B cell (primary cell): ENCODE results near the gene VAV3. TPM values are rescaled to one million over a fixed set of nuclear protein-coding genes. Genes with fewer than 3 reads are reported as not detected.

ENCODE experiments used
- ATAC-seq: fragments of 200-7000 bp; cut with Tn5 transposase; one replicate; pipeline ENCODE4 v1.10.0; 2021; ENCODE audit warnings: low read depth, mild to moderate bottlenecking, moderate number of reproducible peaks, moderate library complexity
- CTCF ChIA-PET: fragments of 350-600 bp; sonication (Branson Sonifier 250); formaldehyde crosslinking; loops from one replicate; lab custom pipeline; 2021; ENCODE audit warnings: antibody characterized with exemption, inconsistent platforms; lab: Charles Lee
- POLR2A ChIA-PET: fragments of 350-600 bp; sonication (Branson Sonifier 250); formaldehyde crosslinking; loops from one replicate; lab custom pipeline; 2021; ENCODE audit warnings: antibody characterized with exemption; lab: Charles Lee
- DNase-seq: peaks from one replicate; pipeline ENCODE4 v3.0.0; 2013
- H2AFZ ChIP-seq: 2 replicates; pipeline ENCODE4 v1.6.1; 2012; ENCODE audit warnings: mild to moderate bottlenecking, low read depth, low read length; ENCODE audit not compliant: insufficient read depth, poor library complexity, severe bottlenecking
- H3K27ac ChIP-seq, 2 donors: 1 replicate in 1 of 2; 2 replicates in 1 of 2; pipeline ENCODE4 v1.5.1; 2012 to 2013; ENCODE audit warnings: low read length in 2 of 2, mild to moderate bottlenecking in 2 of 2, moderate library complexity in 1 of 2
- H3K27me3 ChIP-seq, 4 experiments: fragments of 200-600 bp in 1 of 4; sonication (generic) in 1 of 4; replicated peaks in 1 of 4; 1 replicate in 2 of 4; 2 replicates in 2 of 4; pipeline versions ENCODE4 v1.6.1 to v1.7.0; 2013 to 2016; ENCODE audit warnings: low read length in 3 of 4, mild to moderate bottlenecking in 2 of 4, mixed read lengths in 1 of 4, moderate library complexity in 1 of 4; ENCODE audit not compliant: insufficient read depth in 4 of 4, control insufficient read depth in 3 of 4; ENCODE audit errors: control extremely low read depth in 1 of 4
- H3K36me3 ChIP-seq, 2 experiments: replicated peaks in 1 of 2; 1 replicate in 1 of 2; 2 replicates in 1 of 2; pipeline versions ENCODE4 v1.6.1 to v1.7.1; 2013; ENCODE audit warnings: low read length in 1 of 2; ENCODE audit not compliant: insufficient read depth in 2 of 2, control insufficient read depth in 1 of 2; ENCODE audit errors: control extremely low read depth in 1 of 2, extremely low read depth in 1 of 2
- H3K4me1 ChIP-seq, 2 donors: fragments of 200-600 bp in 1 of 2; sonication (generic) in 1 of 2; 1 replicate in 1 of 2; 2 replicates in 1 of 2; pipeline versions ENCODE4 v1.5.1 to v1.6.1; 2013 to 2017; ENCODE audit warnings: low read length in 2 of 2; ENCODE audit not compliant: control insufficient read depth in 2 of 2, insufficient read depth in 2 of 2
- H3K4me2 ChIP-seq: replicated peaks from 2 replicates; pipeline ENCODE3; 2012; ENCODE audit warnings: mild to moderate bottlenecking, low read depth, low read length; ENCODE audit not compliant: poor library complexity, severe bottlenecking
- H3K4me3 ChIP-seq, 5 experiments: fragments of 200-600 bp in 1 of 5; sonication (generic) in 1 of 5; 1 replicate in 3 of 5; 2 replicates in 2 of 5; pipeline versions ENCODE4 v1.5.1 to v1.7.0; 2011 to 2016; ENCODE audit warnings: low read length in 4 of 5, mild to moderate bottlenecking in 4 of 5, low read depth in 2 of 5, control low read depth in 1 of 5, moderate library complexity in 1 of 5; ENCODE audit not compliant: insufficient read depth in 1 of 5; ENCODE audit errors: control extremely low read depth in 1 of 5, extremely low read depth in 1 of 5
- H3K79me2 ChIP-seq: fragments of 200-600 bp; sonication (generic); one replicate; pipeline ENCODE4 v1.6.0; 2016; ENCODE audit warnings: low read length; ENCODE audit not compliant: control insufficient read depth, insufficient read depth
- H3K9ac ChIP-seq: fragments of 200-600 bp; sonication (generic); 2 replicates; pipeline ENCODE4 v1.6.1; 2017; ENCODE audit warnings: mild to moderate bottlenecking, low read length, moderate library complexity
- H3K9me3 ChIP-seq, 3 donors: one replicate each; pipeline versions ENCODE4 v1.6.1 to v1.7.1; 2013; ENCODE audit warnings: low read length in 2 of 3; ENCODE audit not compliant: control insufficient read depth in 2 of 3, insufficient read depth in 1 of 3; ENCODE audit errors: control extremely low read depth in 1 of 3
- H4K20me1 ChIP-seq: 2 replicates; pipeline ENCODE4 v1.6.0; 2012; ENCODE audit warnings: mild to moderate bottlenecking, low read length; ENCODE audit not compliant: insufficient read depth, control insufficient read depth, poor library complexity, severe bottlenecking
- H3K27ac Mint-ChIP-seq: one replicate; pipeline ENCODE4 v1.8.0; 2021; ENCODE audit warnings: mixed read lengths
- H3K27me3 Mint-ChIP-seq: one replicate; pipeline ENCODE4 v1.8.0; 2021; ENCODE audit warnings: mixed read lengths
- H3K4me1 Mint-ChIP-seq: one replicate; pipeline ENCODE4 v1.8.0; 2021; ENCODE audit warnings: mixed read lengths
- H3K4me3 Mint-ChIP-seq: one replicate; pipeline ENCODE4 v1.8.0; 2021; ENCODE audit warnings: mixed read lengths
- H3K9me3 Mint-ChIP-seq: one replicate; pipeline ENCODE4 v1.8.0; 2022; ENCODE audit warnings: mixed read lengths; ENCODE audit not compliant: insufficient read depth
- CTCF ChIP-seq: fragments of 200-600 bp; IDR thresholded peaks from one replicate; pipeline ENCODE4 v1.8.0; 2022; ENCODE audit warnings: antibody characterized with exemption, mild to moderate bottlenecking
- EZH2 ChIP-seq: IDR thresholded peaks from 2 replicates; pipeline ENCODE4 v1.6.1; 2012; ENCODE audit warnings: borderline replicate concordance, low read depth, mild to moderate bottlenecking, moderate library complexity, low read length; ENCODE audit not compliant: insufficient read depth, poor library complexity, severe bottlenecking
- WGBS: methylation state at CpG from one replicate; pipeline ENCODE4 v1.1.5; 2013; ENCODE audit warnings: missing lambda C conversion rate; ENCODE audit not compliant: insufficient coverage; 5-methylcytosine and 5-hydroxymethylcytosine counted together
- intact Hi-C: fragments of 100-400 bp; cut with micrococcal nuclease; formaldehyde crosslinking; loops from one replicate; pipeline ENCODE4 v1.10.0; 2022
- polyA plus RNA-seq: library from polyadenylated mRNA; depleted of rRNA; stranded (reverse); fragments of >200 nt; gene quantifications from 2 replicates; pipeline ENCODE4 v1.2.3, GENCODE V29; 2012
- total RNA-seq, 2 donors: library from RNA; stranded (reverse); fragments of 120-200 nt in 1 of 2; gene quantifications; 1 replicate in 1 of 2; 2 replicates in 1 of 2; pipeline versions ENCODE4 v1.2.3 to v1.2.4, GENCODE V29; 2013 to 2022

VAV3 gene
- total and polyA plus RNA-seq, 2 donors (not counting 1 experiment from before 2014, with no cell fraction given): 14.8 to 32.5 TPM

- H3K4me3 ChIP-seq: no peak overlapping the region
- peaks cover 0 to 5% of the 10 kb centered on the region in 2 donors for H3K4me1 ChIP-seq
- intact Hi-C loops: no loop called here
- H3K36me3 ChIP-seq: peaks cover 0 to 2% of the 10 kb centered on the region in 2 experiments
- WGBS: no CpG with 5 or more reads among the region's 4 CpGs
- ChIA-PET POLR2A (no interaction called here), CTCF (interaction anchor here (1.0 to 2.4 kb wide), 2 partner anchors 12 to 193 kb away, joined by 6 to 15 read pairs; partner anchors contain the start of gene VAV3)
- H2AFZ ChIP-seq: no peak overlapping the region
- H3K9me3 ChIP-seq: no peaks in the 10 kb centered on the region
- peaks cover 26% of the 10 kb centered on the region for H3K4me1 Mint-ChIP-seq
- H3K27me3 Mint-ChIP-seq: no peaks in the 10 kb centered on the region
- no peak for TF ChIP-seq EZH2
- no peak for TF ChIP-seq CTCF
- no peak overlapping the region for H3K4me3 Mint-ChIP-seq
- H4K20me1 ChIP-seq: peaks cover 10% of the 10 kb centered on the region
- no peaks in the 10 kb centered on the region for H3K9me3 Mint-ChIP-seq
- H3K27me3 ChIP-seq: no peaks in the 10 kb centered on the region
- no peak overlapping the region for H3K4me2 ChIP-seq
- H3K27ac Mint-ChIP-seq: no peak overlapping the region
- no peak for DNase-seq
- peaks cover 79% of the 10 kb centered on the region for H3K79me2 ChIP-seq
- H3K27ac ChIP-seq: no peak overlapping the region
- H3K9ac ChIP-seq: no peak overlapping the region
- ATAC-seq: no peak
These were observed 10.9 kb upstream of the VAV3 start for GRCh38 chr1:107975851-107976250.

- no peak for ATAC-seq
- no peak overlapping the region for H3K4me3 ChIP-seq
- no peaks in the 10 kb centered on the region for H3K27me3 Mint-ChIP-seq
- no peak overlapping the region for H3K27ac Mint-ChIP-seq
- H3K4me1 ChIP-seq: no peaks in the 10 kb centered on the region
- TF ChIP-seq CTCF: no peak
- TF ChIP-seq EZH2: no peak
- no peak for DNase-seq
- peaks cover 10% of the 10 kb centered on the region for H4K20me1 ChIP-seq
- H3K9me3 ChIP-seq: no peaks in the 10 kb centered on the region
- H3K9me3 Mint-ChIP-seq: no peaks in the 10 kb centered on the region
- H3K4me3 Mint-ChIP-seq: no peak overlapping the region
- H3K36me3 ChIP-seq: peaks cover under 1 to 2% of the 10 kb centered on the region in 2 experiments
- H2AFZ ChIP-seq: no peak overlapping the region
- no peak overlapping the region for H3K9ac ChIP-seq
- peaks cover 18% of the 10 kb centered on the region for H3K4me1 Mint-ChIP-seq
- no CpG with 5 or more reads among the region's 2 CpGs for WGBS
- H3K27me3 ChIP-seq: no peaks in the 10 kb centered on the region
- ChIA-PET POLR2A (no interaction called here), CTCF (interaction anchor here (1.0 to 1.6 kb wide), 2 partner anchors 189 to 192 kb away, joined by 3 read pairs; no protein-coding TSS in a partner anchor)
- no peak overlapping the region for H3K4me2 ChIP-seq
- no peak overlapping the region for H3K27ac ChIP-seq
- peaks cover 85% of the 10 kb centered on the region for H3K79me2 ChIP-seq
- intact Hi-C loops: no loop called here
These were observed 9.1 kb upstream of the VAV3 start for GRCh38 chr1:107974090-107974489.
